HCT116 (cell line): Measurements from ENCODE around the gene PHYHIPL.
"Not testable (repeated sequence)": the region's sequence is repeated elsewhere in the genome, so short reads cannot be mapped to it uniquely, and the experiment has no call there.

Source experiments
- CEBPB ChIP-seq: IDR thresholded peaks from 2 replicates; pipeline ENCODE4 v1.6.1; 2012; ENCODE audit warnings: low read depth
- EGR1 ChIP-seq: IDR thresholded peaks from 2 replicates; pipeline ENCODE4 v1.6.1; 2012; ENCODE audit warnings: low read depth
- EZH2 ChIP-seq: fragments of 200-600 bp; sonication (generic); IDR thresholded peaks from 2 replicates; pipeline ENCODE4 v1.6.1; 2017; ENCODE audit warnings: antibody characterized with exemption, mixed run types
- POLR2A ChIP-seq: IDR thresholded peaks from 2 replicates; pipeline ENCODE4 v1.7.0; 2011; ENCODE audit warnings: borderline replicate concordance; ENCODE audit not compliant: insufficient read depth, insufficient read length; ENCODE audit errors: extremely low read depth
- POLR2AphosphoS5 ChIP-seq: IDR thresholded peaks from 2 replicates; pipeline ENCODE4 v1.6.1; 2011; ENCODE audit warnings: mild to moderate bottlenecking, low read depth, low read length, moderate library complexity
- RAD21 ChIP-seq: IDR thresholded peaks from 2 replicates; pipeline ENCODE4 v1.6.1; 2012; ENCODE audit warnings: low read depth, mild to moderate bottlenecking
- TF ChIP-seq, protein P1 (sequence below): IDR thresholded peaks from 2 replicates; pipeline ENCODE4 v1.6.1; 2012; ENCODE audit warnings: low read depth
- TF ChIP-seq, protein P2 (sequence below), 3 experiments: fragments of 200-600 bp in 1 of 3; sonication (generic) in 1 of 3; IDR thresholded peaks in 2 of 3; conservative IDR thresholded peaks in 1 of 3; 2 replicates each; pipeline ENCODE4 v1.5.1; 2012 to 2017; ENCODE audit warnings: low read depth in 2 of 3, low read length in 2 of 3, antibody characterized with exemption in 1 of 3, borderline replicate concordance in 1 of 3, control low read depth in 1 of 3, mild to moderate bottlenecking in 1 of 3, mixed read lengths in 1 of 3, mixed run types in 1 of 3, moderate library complexity in 1 of 3; ENCODE audit not compliant: insufficient read depth in 1 of 3

DNA sequence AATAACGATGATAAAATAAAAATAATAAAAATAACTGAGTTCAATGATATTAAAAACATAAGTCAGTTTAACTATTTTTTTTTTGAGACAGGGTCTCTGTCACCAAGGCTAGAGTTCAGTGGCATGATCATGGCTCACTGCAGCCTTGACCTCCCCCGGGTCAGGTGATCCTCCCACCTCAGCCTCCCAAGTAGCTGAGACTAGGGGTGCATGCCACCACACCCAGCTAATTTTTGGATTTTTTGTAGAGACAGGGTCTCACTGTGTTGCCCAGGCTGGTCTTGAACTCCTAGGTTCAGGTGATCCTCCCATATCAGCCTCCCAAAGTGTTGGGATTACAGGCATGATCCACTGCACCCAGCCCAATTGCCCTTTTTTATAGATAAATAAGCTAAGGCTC lies 47.2 kb downstream of the PHYHIPL start:
- TF ChIP-seq POLR2AphosphoS5, RAD21, POLR2A, EGR1, EZH2, CEBPB: not testable (repeated sequence)
- TF ChIP-seq, protein P1, sequence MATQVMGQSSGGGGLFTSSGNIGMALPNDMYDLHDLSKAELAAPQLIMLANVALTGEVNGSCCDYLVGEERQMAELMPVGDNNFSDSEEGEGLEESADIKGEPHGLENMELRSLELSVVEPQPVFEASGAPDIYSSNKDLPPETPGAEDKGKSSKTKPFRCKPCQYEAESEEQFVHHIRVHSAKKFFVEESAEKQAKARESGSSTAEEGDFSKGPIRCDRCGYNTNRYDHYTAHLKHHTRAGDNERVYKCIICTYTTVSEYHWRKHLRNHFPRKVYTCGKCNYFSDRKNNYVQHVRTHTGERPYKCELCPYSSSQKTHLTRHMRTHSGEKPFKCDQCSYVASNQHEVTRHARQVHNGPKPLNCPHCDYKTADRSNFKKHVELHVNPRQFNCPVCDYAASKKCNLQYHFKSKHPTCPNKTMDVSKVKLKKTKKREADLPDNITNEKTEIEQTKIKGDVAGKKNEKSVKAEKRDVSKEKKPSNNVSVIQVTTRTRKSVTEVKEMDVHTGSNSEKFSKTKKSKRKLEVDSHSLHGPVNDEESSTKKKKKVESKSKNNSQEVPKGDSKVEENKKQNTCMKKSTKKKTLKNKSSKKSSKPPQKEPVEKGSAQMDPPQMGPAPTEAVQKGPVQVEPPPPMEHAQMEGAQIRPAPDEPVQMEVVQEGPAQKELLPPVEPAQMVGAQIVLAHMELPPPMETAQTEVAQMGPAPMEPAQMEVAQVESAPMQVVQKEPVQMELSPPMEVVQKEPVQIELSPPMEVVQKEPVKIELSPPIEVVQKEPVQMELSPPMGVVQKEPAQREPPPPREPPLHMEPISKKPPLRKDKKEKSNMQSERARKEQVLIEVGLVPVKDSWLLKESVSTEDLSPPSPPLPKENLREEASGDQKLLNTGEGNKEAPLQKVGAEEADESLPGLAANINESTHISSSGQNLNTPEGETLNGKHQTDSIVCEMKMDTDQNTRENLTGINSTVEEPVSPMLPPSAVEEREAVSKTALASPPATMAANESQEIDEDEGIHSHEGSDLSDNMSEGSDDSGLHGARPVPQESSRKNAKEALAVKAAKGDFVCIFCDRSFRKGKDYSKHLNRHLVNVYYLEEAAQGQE: not testable (repeated sequence)
- TF ChIP-seq, protein P2, sequence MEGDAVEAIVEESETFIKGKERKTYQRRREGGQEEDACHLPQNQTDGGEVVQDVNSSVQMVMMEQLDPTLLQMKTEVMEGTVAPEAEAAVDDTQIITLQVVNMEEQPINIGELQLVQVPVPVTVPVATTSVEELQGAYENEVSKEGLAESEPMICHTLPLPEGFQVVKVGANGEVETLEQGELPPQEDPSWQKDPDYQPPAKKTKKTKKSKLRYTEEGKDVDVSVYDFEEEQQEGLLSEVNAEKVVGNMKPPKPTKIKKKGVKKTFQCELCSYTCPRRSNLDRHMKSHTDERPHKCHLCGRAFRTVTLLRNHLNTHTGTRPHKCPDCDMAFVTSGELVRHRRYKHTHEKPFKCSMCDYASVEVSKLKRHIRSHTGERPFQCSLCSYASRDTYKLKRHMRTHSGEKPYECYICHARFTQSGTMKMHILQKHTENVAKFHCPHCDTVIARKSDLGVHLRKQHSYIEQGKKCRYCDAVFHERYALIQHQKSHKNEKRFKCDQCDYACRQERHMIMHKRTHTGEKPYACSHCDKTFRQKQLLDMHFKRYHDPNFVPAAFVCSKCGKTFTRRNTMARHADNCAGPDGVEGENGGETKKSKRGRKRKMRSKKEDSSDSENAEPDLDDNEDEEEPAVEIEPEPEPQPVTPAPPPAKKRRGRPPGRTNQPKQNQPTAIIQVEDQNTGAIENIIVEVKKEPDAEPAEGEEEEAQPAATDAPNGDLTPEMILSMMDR (IDR thresholded peaks at IDR 0.05 in 2 of 3, conservative IDR thresholded peaks at IDR 0.05 in 1 of 3; ENCODE audit: borderline replicate concordance in 1 of 3, insufficient read depth in 1 of 3, low read depth in 2 of 3, low read length in 2 of 3): not testable (repeated sequence)
